LNCaP clone FGC (cell line): Measurements from ENCODE around the gene ISOC2.

Experiments
- DNase-seq: peaks from one replicate; pipeline ENCODE4 v3.0.0-alpha.2; 2011; ENCODE audit warnings: low read depth
- H3K4me3 ChIP-seq: 2 replicates; pipeline ENCODE4 v1.5.1; 2011; ENCODE audit warnings: mild to moderate bottlenecking, low read depth, low read length, control low read depth
- CTCF ChIP-seq: IDR thresholded peaks from 2 replicates; pipeline ENCODE4 v1.5.1; 2012; ENCODE audit warnings: mild to moderate bottlenecking; ENCODE audit not compliant: control insufficient read depth, insufficient read depth; ENCODE audit errors: extremely low read depth

Gene ISOC2

GRCh38 chr19:55485439-55486011 lies 24.1 kb upstream of the ISOC2 start:
- H3K4me3 ChIP-seq = peak overlapping the region; percentile 89
- no peak for DNase-seq

GRCh38 chr19:55484593-55485438 lies 23.4 kb upstream of the ISOC2 start, which contains the start of gene NAT14:
Gene NAT14, plus strand, starts transcription at chr19:55485188. Its CDS starts 521 bp downstream, at chr19:55485709.
- peak within 1 kb of the TSS; percentile 89 for H3K4me3 ChIP-seq
- TF ChIP-seq CTCF = no peak
- no peak for DNase-seq

More at GRCh38 chr19:55485439-55486011, 24.1 kb upstream of the ISOC2 start:
- TF ChIP-seq CTCF = no peak

- TF ChIP-seq CTCF = no peak
- no peak for DNase-seq
- peak overlapping the region; percentile 89 for H3K4me3 ChIP-seq
These were observed 22.5 kb upstream of the ISOC2 start for GRCh38 chr19:55483706-55484592.

- no peak overlapping the region for H3K4me3 ChIP-seq
- TF ChIP-seq CTCF = no peak
- no peak for DNase-seq
These were observed 21.7 kb upstream of the ISOC2 start for GRCh38 chr19:55482967-55483705.

GRCh38 chr19:55482156-55482961 lies 20.9 kb upstream of the ISOC2 start:
- no peak for TF ChIP-seq CTCF
- DNase-seq = no peak
- no peak overlapping the region for H3K4me3 ChIP-seq

GRCh38 chr19:55481794-55482155 lies 20.3 kb upstream of the ISOC2 start:
- H3K4me3 ChIP-seq = no peak overlapping the region
- no peak for TF ChIP-seq CTCF
- DNase-seq = no peak
